ENCODE measurements around the gene HACD2. TPM values are rescaled to one million over a fixed set of nuclear protein-coding genes. Genes with fewer than 3 reads are reported as not detected.
"Not testable (repeated sequence)": the region's sequence is repeated elsewhere in the genome, so short reads cannot be mapped to it uniquely, and the experiment has no call there.

HACD2 gene
- total and polyA plus RNA-seq, 9 of the 15 experiments (the other 6 are each of a cell fraction or from before 2014, with no cell fraction given) = 1.3 to 10.5 (median 3.8) TPM

DNA sequence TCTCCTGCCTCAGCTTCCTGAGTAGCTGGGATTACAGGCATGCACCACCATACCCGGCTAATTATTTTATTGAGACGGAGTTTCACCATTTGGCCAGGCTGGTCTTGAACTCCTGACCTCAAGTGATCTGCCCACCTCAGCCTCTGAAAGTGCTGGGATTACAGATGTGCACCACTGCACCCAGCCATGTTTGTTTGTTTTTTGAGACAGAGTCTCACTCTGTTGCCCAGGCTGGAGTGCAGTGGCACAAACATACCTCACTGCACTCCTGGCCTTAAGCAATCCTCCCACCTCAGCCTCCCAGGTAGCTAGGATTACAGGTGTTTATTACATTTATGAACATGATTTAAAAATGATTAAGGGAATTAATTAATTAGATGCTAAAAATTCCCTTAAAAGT, 18.3 kb upstream of the HACD2 start:
- DNase-seq (ENCODE audit: extremely low read depth in 1 of 4, low spot score in 3 of 4); ATAC-seq; POLR2A ChIA-PET; H4K20me1 ChIP-seq (replicated peaks; ENCODE audit: control insufficient read depth, insufficient read depth, low read length); H3K36me3 ChIP-seq (ENCODE audit: control insufficient read depth, insufficient read depth, low read length); H3K79me2 ChIP-seq (ENCODE audit: control insufficient read depth, insufficient read depth, low read length); intact Hi-C loops (cut with micrococcal nuclease); H3K4me3 ChIP-seq; H3K27ac ChIP-seq (ENCODE audit: extremely low read depth, low read depth, low read length); BruUV-seq (replicated peaks); H3K27me3 ChIP-seq (ENCODE audit: control insufficient read depth in 2 of 2, insufficient read depth in 2 of 2, low read length in 2 of 2); FAIRE-seq; CTCF ChIA-PET (ENCODE audit: low intra/inter-chr PET ratio); H3K9me1 ChIP-seq (ENCODE audit: control insufficient read depth, insufficient read depth, low read length); H3K4me2 ChIP-seq (ENCODE audit: insufficient read depth, low read length); H2AFZ ChIP-seq (ENCODE audit: low read depth, low read length); H3K9ac ChIP-seq (ENCODE audit: insufficient read depth in 1 of 2, low read depth in 2 of 2, low read length in 2 of 2); H3K9me3 ChIP-seq (replicated peaks; ENCODE audit: control insufficient read depth, insufficient read depth, low read depth, low read length); in situ Hi-C loops (cut with MboI): not testable (repeated sequence)
- no CpG with 5 or more reads among the region's 2 CpGs for WGBS (ENCODE audit: insufficient coverage, low coverage, missing lambda C conversion rate)
- H3K4me1 ChIP-seq (replicated peaks in 1 of 2; ENCODE audit: control insufficient read depth in 2 of 2, insufficient read depth in 2 of 2, low read length in 2 of 2) = peaks cover 3 to 15% of the 10 kb centered on the region in 2 experiments; a peak in 3 of 5 replicates

DNA sequence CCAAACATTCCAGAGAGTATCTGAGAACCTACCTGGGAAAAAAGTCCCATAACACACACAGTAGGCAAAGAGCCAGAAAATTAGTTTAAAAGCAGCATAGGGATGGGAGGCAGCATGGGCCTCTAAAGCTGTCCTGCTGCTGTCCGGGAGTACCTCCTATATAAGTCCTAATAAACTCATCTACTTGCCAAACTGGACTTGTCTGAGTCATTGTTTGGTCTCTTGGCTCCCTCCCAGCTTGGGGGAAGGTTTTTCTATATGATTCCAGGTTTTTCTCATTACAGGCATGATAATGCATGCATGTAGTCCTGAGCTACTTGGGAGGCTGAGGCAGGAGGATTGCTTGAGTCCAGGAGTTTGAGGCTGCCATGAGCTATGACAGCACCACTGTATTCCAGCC, 17.5 kb upstream of the HACD2 start:
- ATAC-seq (peak; percentile 58; the same call in 2 of the 3 replicates), FAIRE-seq (no peak)

More for the DNA sequence above, 17.5 kb upstream of the HACD2 start:
- peak in 1 of 4 experiments; percentile 44 for DNase-seq (ENCODE audit: extremely low read depth in 1 of 4, low spot score in 3 of 4)
- peak; percentile 57; the same call in 1 of the 2 replicates for TF ChIP-seq FOSL1 (tag; conservative IDR thresholded peaks at IDR 0.05)
- TF ChIP-seq MCM2 (IDR thresholded peaks at IDR 0.05; ENCODE audit: low read depth) = no peak
- peak; percentile 70 for TF ChIP-seq NFIC (IDR thresholded peaks at IDR 0.05)
- TF ChIP-seq JUND (IDR thresholded peaks at IDR 0.05; ENCODE audit: borderline replicate concordance, low read depth, low read length) = 0 out of 2 replicates have a peak, but pooled peaks have one; percentile 14
- peak; percentile 27; the same call in 1 of the 3 replicates for TF ChIP-seq JUND (tag; IDR thresholded peaks at IDR 0.05; ENCODE audit: borderline replicate concordance, low read depth, low read length)
- Histone ChIP-seq H3K27me3 (ENCODE audit: control insufficient read depth in 2 of 2, insufficient read depth in 2 of 2, low read length in 2 of 2) (no peaks in the 10 kb centered on the region), H3K4me3 (no peak overlapping the region), H3K9me1 (ENCODE audit: control insufficient read depth, insufficient read depth, low read length) (no peaks in the 10 kb centered on the region), H3K9ac (ENCODE audit: insufficient read depth in 1 of 2, low read depth in 2 of 2, low read length in 2 of 2) (no peak overlapping the region), H3K36me3 (ENCODE audit: control insufficient read depth, insufficient read depth, low read length) (no peaks in the 10 kb centered on the region), H3K4me2 (ENCODE audit: insufficient read depth, low read length) (no peak overlapping the region), H3K9me3 (replicated peaks; ENCODE audit: control insufficient read depth, insufficient read depth, low read depth, low read length) (no peaks in the 10 kb centered on the region), H2AFZ (ENCODE audit: low read depth, low read length) (no peak overlapping the region), H3K79me2 (ENCODE audit: control insufficient read depth, insufficient read depth, low read length) (no peaks in the 10 kb centered on the region), H3K4me1 (replicated peaks in 1 of 2; ENCODE audit: control insufficient read depth in 2 of 2, insufficient read depth in 2 of 2, low read length in 2 of 2) (peaks cover 3 to 15% of the 10 kb centered on the region in 2 experiments; a peak in 3 of 5 replicates), H3K27ac (ENCODE audit: extremely low read depth, low read depth, low read length) (no peak overlapping the region), H4K20me1 (replicated peaks; ENCODE audit: control insufficient read depth, insufficient read depth, low read length) (no peaks in the 10 kb centered on the region)
- intact Hi-C loops (cut with micrococcal nuclease) (no loop called here), in situ Hi-C loops (cut with MboI) (no loop called here)
- BruUV-seq (replicated peaks) = no TSS peak
- ChIA-PET CTCF (ENCODE audit: low intra/inter-chr PET ratio) (no interaction called here), POLR2A (interaction anchor here (0.8 to 1.2 kb wide), 2 partner anchors 11 to 16 kb away, joined by 3 read pairs; no protein-coding TSS in a partner anchor)
- 14% methylated on average over 1 of the region's 1 CpG for WGBS (ENCODE audit: insufficient coverage, low coverage, missing lambda C conversion rate)
